ENCODE data around the gene TTLL5. TPM values are rescaled to one million over a fixed set of nuclear protein-coding genes. Genes with fewer than 3 reads are reported as not detected.

The TTLL5 gene
- total RNA-seq, 1 experiment from 2014 or later = 35.7 TPM

DNA sequence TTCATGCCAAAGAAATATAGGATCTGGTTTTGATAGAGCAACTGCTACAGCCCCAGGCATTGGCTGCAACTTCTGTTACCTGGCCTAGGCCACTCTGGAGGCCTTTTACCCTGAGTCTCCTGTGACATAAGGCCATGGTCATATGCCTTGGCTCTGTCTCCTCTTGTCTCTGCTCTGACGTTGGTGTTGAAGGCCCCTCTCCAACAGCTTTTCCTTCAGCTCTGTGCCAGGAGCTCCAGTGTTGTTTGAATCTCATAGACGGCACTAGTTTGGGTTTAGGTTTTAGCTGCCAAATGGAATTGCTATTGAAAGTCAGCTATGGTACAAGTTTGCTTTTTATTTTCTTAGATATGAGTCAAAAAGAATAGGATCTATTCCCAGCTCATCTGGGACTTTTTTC lies 41.1 kb downstream of the TTLL5 start:
- no peak overlapping the region for H4K8ac ChIP-seq (replicated peaks; ENCODE audit: insufficient read length, low read depth, low read length)

More for the DNA sequence above, 41.1 kb downstream of the TTLL5 start:
- no peak overlapping the region for H3K9ac ChIP-seq (ENCODE audit: extremely low read depth, insufficient read length, low read length)
- H3K4me3 Mint-ChIP-seq = no peak overlapping the region
- TF ChIP-seq CTCF (conservative IDR thresholded peaks at IDR 0.05) = no peak
- DNase-seq = no peak
- no peaks in the 10 kb centered on the region; the same call in 1 of the 2 replicates for H3K27me3 ChIP-seq (ENCODE audit: insufficient read depth, low read length)
- H2BK5ac ChIP-seq (ENCODE audit: insufficient read length, low read length) = no peak overlapping the region
- no peak overlapping the region for H2BK12ac ChIP-seq (ENCODE audit: insufficient read length, low read depth, low read length)
- no peak overlapping the region for H3K23ac ChIP-seq (ENCODE audit: insufficient read length, low read depth, low read length)
- no peak overlapping the region for H2BK20ac ChIP-seq (ENCODE audit: low read depth, low read length, poor library complexity, severe bottlenecking)
- WGBS (ENCODE audit: extremely low coverage, insufficient read length, low lambda C conversion rate) = no CpG with 5 or more reads among the region's 2 CpGs
- no peak overlapping the region for H3K14ac ChIP-seq (ENCODE audit: insufficient read depth, low read length)
- H3K27me3 Mint-ChIP-seq (ENCODE audit: low read depth) = no peaks in the 10 kb centered on the region
- H4K20me1 ChIP-seq (ENCODE audit: control insufficient read depth, insufficient read depth, insufficient read length) = no peaks in the 10 kb centered on the region
- H3K27ac ChIP-seq (ENCODE audit: insufficient read length, low read depth, low read length) = no peak overlapping the region
- H3K27ac Mint-ChIP-seq = no peak overlapping the region
- no peaks in the 10 kb centered on the region for H3K79me1 ChIP-seq (ENCODE audit: insufficient read depth, low read depth, low read length, poor library complexity, severe bottlenecking)
- H3K36me3 Mint-ChIP-seq (ENCODE audit: insufficient read depth in 1 of 3, low read depth in 3 of 3) = peaks cover 9 to 30% (median 27%) of the 10 kb centered on the region in 3 experiments
- H2BK120ac ChIP-seq (ENCODE audit: low read depth, low read length, poor library complexity, severe bottlenecking) = no peak overlapping the region
- H3K18ac ChIP-seq (ENCODE audit: insufficient read length, low read depth, low read length) = no peak overlapping the region
- no peak overlapping the region for H4K5ac ChIP-seq (ENCODE audit: insufficient read length, low read depth, low read length)
- no peaks in the 10 kb centered on the region for H3K9me3 Mint-ChIP-seq
- H3K4me2 ChIP-seq (ENCODE audit: insufficient read depth, insufficient read length, low read length) = no peak overlapping the region
- H2BK15ac ChIP-seq (ENCODE audit: low read depth, low read length) = no peak overlapping the region
- no peak overlapping the region for H2AK5ac ChIP-seq (ENCODE audit: insufficient read length, low read length)
- no peak overlapping the region for H2AFZ ChIP-seq (ENCODE audit: low read length)
- no peak overlapping the region for H4K91ac ChIP-seq (ENCODE audit: insufficient read length, low read depth, low read length)
- H3K9me3 ChIP-seq (ENCODE audit: control insufficient read depth, low read depth, low read length) = no peaks in the 10 kb centered on the region
- H3K4me1 Mint-ChIP-seq = peaks cover 0 to 7% of the 10 kb centered on the region in 2 experiments; a peak in 1 of 4 replicates
- no peaks in the 10 kb centered on the region for H3K79me2 ChIP-seq (ENCODE audit: insufficient read depth, low read length)
- H3K23me2 ChIP-seq (ENCODE audit: insufficient read length, low read depth, low read length, poor library complexity, severe bottlenecking) = no peaks in the 10 kb centered on the region
- no peak overlapping the region for H3K4ac ChIP-seq (ENCODE audit: low read depth, low read length)
- H3K56ac ChIP-seq (ENCODE audit: insufficient read length, low read depth, low read length) = no peak overlapping the region
- H3T11ph ChIP-seq (ENCODE audit: low read length) = no peak overlapping the region
- H3K4me1 ChIP-seq (ENCODE audit: insufficient read depth, low read length) = no peaks in the 10 kb centered on the region
